Activated CD4-positive, alpha-beta T cell treated with anti-CD3 and anti-CD28 coated beads, Interleukin-2, amount 50 U/mL, for 16 hours (primary cell): ENCODE measurements around the gene ADAMTS2.

Experiments
- DNase-seq: peaks from one replicate; pipeline ENCODE4 v3.0.0-alpha.2; 2020

ADAMTS2 gene

DNA sequence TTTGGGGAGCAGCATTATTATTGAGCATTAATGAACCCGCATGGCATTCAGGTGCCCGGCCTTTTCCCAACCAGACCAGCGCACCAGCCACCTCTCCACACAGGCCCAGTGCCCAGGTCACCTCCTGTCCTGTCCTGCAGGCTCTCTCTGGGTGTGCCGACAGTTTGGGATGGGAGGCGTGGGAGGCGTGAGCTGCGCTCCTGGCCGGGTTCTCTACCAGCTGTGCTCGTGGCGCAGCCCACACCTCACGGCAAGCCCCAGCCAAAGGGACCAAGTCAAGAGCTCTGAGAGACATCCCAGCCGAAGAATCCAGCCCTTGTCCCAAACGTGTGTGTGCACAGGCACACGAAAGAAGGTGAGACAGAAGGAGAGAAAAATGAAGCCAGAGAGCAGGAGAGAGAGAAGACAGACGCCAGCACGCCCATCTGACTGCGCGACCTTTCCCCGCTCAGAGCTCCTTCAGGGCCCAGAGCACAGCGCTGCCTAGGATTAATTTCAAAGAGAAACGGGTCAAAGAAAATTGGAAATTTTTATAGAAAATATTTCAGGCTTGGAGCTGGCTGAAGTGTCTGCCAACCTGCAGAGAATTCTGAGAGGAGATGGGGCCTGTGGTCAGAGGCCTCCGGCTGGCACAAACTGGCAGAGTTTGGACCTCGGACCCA is 81.7 kb downstream of the ADAMTS2 start:
- DNase-seq: no peak

DNA sequence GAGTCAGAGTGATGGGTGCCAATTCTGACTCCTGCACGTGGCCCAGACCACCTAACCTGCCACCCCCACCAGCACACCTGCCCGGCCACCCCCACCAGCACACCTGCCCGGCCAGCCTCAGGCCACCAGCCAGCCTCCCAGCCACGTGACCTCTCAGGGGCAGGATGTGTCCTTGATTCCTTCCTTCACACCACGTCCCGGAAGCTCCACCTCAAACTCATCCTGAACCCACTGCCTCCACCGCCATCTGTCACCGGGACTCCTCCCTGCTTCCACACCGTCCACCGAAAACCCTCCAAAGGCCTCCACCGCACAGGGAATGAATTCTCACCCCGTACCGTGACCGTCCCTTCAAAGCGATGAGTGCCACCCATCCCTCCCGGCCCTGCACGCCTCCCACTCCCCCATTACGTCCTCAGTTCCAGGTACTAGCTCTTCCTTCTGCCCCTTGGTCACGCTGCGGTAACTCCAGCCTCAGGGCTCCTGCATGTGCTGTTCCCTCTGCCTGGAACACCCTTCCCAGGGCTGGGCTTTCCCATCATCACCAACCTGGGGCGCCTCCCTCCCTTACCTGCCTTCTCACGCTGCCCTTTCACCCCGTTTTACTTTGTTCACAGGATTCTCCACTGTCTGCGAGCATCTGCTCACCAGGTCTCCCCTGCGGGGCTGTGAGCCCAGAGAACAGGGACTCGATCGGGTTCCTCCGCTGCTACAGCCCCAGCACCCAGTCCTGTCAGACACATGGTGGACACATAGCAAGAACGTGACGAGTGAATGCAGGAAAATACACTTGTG is 82.9 kb downstream of the ADAMTS2 start:
- DNase-seq: no peak

GRCh38 chr5:179261301-179262125 is 83.7 kb downstream of the ADAMTS2 start:
- no peak for DNase-seq

DNA sequence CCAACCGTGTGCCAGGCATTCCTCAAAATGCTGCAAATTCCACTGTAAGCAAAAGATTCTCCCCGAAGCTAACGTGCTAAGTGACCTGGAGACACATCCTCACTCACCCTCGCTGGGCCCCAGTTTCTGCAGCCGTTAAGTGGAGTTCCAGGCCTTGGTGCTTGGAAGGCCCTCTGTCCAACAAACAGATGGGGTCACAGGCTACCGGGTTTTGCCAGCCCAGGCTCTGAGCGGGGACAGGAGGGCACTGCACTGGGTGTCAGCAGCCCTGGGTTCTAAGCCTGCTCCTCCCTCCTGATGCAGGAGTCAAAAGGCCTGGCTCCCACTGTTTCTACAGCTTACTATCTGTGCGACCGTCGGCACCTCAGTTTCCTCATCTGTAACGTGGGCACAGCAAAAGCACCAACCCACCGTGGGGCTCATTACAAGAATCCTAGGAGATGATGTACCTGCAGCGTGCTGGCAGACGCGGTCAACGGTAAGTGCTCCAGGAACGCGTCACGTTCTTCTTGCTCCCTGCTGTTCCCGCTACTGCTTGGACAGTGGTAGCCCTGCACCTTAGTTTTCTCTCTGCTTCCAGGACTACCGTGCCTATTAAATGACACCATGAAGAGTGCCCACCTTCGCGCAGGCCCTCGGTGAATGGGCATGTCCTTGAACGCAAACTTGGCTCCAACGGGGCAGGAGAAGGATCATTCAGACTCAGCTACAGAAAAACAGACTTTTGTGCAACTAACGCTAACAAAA is 84.8 kb downstream of the ADAMTS2 start:
- no peak for DNase-seq

DNA sequence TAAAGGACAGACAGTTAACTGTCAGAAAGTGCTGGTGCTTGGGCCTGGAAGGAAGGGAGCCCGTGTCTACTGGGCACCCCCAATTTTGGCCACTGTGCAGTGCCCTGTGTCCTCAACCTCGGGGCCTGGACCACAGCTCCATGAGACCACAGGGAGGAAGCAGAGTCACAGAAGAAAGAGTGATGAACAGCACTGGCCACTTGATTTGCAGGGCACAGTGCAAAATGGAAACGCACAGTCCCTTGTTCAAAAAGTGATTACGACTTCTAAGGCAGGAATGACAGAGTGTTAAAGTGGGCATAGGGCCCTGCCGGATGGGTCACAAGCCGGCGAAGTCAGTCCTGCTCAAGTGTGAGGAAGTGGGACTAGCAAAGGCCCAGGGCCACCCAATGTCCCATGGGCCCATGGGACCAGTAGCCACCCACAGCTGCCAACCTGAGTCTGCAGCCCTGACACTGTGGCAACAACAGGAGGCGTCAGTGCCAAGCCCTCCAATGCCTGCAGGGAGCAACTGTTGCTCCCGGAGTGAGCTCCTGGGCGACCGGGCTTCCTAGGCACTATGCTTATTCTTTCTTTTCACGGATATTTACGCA is 85.4 kb downstream of the ADAMTS2 start:
- no peak for DNase-seq

- DNase-seq: no peak
Measured at GRCh38 chr5:179258922-179259730, 86.1 kb downstream of the ADAMTS2 start.

- DNase-seq: no peak
Measured at GRCh38 chr5:179258001-179258921, 87.0 kb downstream of the ADAMTS2 start.

GRCh38 chr5:179257176-179257682 is 88.0 kb downstream of the ADAMTS2 start:
- DNase-seq: no peak

DNA sequence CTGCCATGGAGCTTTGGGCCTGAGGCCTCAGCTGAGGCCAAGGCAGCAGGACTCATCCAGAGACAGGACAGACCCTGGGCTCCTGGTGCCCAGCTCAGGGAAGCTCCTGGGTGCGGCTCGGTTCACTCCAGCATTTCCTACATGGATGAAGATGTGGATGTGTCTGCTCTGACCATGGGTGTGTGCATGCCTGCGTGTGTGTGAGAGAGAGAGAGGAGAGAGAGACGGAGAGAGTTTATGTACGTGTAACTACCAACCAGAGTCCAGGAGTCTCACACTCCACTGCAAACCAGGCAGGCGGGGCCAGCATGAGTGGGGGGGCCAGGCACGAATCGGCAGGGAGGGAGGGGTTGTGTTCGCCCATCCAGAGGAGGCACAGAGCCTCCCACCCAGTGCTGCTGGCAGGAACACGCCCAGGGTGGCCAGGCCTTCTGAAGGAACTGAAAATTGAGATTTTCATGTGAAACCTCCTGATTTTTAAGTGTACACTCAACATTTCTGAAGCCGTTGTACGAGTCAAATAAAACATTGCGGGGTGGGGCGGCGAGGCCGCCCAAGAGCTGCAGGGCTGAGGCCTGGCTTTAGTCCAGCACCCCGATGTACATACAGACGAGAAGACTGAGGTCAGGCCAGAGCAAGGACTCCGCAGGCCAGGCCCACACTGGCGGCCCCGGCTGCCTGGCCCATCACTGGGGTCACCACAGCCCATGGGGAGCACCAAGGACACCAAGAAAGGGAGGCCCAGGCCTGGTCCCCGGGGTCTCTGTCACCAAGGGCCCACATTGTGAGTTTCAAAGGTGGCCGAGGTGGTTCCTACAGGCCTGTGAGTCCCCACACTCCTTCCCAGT is 88.7 kb downstream of the ADAMTS2 start:
- no peak for DNase-seq

GRCh38 chr5:179255527-179256327 is 89.5 kb downstream of the ADAMTS2 start:
- DNase-seq: no peak

GRCh38 chr5:179254638-179255271 is 90.5 kb downstream of the ADAMTS2 start:
- no peak for DNase-seq

DNA sequence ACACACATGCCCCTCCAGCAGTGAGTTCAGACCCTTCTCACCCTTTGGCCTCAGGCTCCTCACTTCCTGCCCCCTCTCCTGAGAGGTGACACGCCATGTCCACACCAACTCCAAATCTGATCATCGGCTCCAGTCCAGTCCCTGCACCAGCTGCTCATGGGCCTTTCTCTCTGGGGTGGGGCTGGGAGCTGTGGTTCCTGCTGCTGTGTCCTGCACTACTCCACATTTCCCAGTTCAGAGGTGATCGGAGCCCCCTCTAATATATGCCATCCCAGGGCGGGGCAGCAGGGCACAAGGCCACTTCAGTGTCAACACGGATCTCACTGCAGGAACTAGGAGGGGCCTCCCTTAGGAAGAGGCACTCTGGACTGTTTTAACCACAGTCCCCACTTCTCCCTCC is 91.5 kb downstream of the ADAMTS2 start:
- no peak for DNase-seq

GRCh38 chr5:179251276-179251969 is 93.8 kb downstream of the ADAMTS2 start:
- DNase-seq: no peak

GRCh38 chr5:179250561-179251225 is 94.6 kb downstream of the ADAMTS2 start:
- no peak for DNase-seq

DNA sequence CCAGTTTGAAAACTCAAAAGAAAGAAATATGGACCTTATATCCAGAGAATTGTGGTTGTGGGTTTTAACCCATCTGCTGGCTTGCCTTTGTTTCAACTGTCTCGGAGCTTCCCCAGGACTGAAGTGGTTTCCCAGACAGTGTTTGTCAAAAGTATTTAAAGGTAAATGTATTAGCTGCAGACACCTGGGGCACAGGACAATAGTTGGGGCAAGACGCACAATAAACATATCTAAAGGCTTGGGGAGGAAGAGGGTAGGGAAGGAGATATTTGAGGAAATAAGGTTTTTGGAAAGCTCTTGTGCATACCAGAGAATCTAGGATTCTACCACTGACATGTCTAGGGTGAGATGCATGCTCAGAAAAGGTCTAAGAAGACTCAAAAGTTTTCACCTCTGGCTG is 99.0 kb downstream of the ADAMTS2 start:
- no peak for DNase-seq

DNA sequence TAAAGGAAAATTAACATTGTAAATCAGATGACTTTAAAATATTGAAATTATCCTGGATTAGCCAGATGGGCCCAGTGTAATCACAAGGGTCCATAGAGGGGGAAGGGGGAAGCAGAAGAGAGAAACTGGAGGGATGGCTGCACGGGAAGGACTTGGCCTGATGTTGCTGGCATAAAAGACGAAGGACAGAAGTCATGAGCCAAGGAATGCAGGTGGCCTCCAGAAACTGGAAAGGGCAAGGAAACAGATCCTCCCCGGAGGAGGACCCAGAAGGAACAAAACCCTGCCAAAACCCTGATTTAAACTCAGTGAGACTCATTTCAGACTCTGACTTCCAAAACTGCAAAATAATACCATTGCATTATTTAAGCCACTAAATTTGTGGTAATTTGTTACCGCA is 100.2 kb downstream of the ADAMTS2 start:
- no peak for DNase-seq

DNA sequence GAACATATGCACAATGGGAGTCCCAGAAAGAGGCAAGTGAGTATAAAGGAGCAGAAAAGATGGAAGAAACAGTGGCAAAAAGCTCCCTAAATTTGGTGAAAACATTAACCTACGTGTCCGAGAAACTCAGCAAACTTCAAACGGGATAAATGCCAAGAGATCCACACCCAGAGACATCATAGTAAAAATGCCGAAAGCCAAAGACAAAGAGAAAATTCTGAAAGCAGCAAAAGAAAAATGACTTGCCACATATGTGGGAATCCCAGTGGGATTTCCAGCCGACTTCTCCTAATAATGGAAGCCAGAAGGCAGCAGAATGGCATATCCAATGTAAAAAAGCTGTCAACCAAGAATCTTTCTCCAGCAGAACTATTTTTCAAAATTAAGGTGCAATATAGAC is 101.2 kb downstream of the ADAMTS2 start:
- no peak for DNase-seq
